Astrocyte of the spinal cord (primary cell): ENCODE results near the gene PARP1.

Experiments
- DNase-seq: peaks from one replicate; pipeline ENCODE4 v3.0.0; 2011; ENCODE audit warnings: low read depth, low spot score
- H3K4me3 ChIP-seq: 2 replicates; pipeline ENCODE4 v1.5.1; 2011; ENCODE audit warnings: low read depth, mild to moderate bottlenecking, low read length, moderate library complexity
- CTCF ChIP-seq: IDR thresholded peaks from 2 replicates; pipeline ENCODE4 v1.5.1; 2012; ENCODE audit warnings: low read depth, mild to moderate bottlenecking, low read length, inconsistent platforms
- in situ Hi-C: cut with HindIII; loops from 2 replicates; pipeline ENCODE4 v1.10.0; 2017; ENCODE audit warnings: low sequenced_read_pairs

The PARP1 gene

GRCh38 chr1:226449823-226450222 is 41.9 kb upstream of the PARP1 start:
- in situ Hi-C loops = no loop called here
- DNase-seq = no peak
- no peak for TF ChIP-seq CTCF
- H3K4me3 ChIP-seq = no peak overlapping the region

GRCh38 chr1:226447932-226448665 is 40.2 kb upstream of the PARP1 start:
- in situ Hi-C loops = no loop called here
- no peak overlapping the region for H3K4me3 ChIP-seq
- peak; percentile 20 for DNase-seq
- TF ChIP-seq CTCF = no peak

- TF ChIP-seq CTCF = no peak
- in situ Hi-C loops = no loop called here
- H3K4me3 ChIP-seq = no peak overlapping the region
- DNase-seq = no peak
Measured at GRCh38 chr1:226446094-226446493, 38.2 kb upstream of the PARP1 start.

- DNase-seq = no peak
- no peak for TF ChIP-seq CTCF
- in situ Hi-C loops = no loop called here
- H3K4me3 ChIP-seq = no peak overlapping the region
Measured at GRCh38 chr1:226444901-226445300, 37.0 kb upstream of the PARP1 start.

- no peak for TF ChIP-seq CTCF
- in situ Hi-C loops = no loop called here
- H3K4me3 ChIP-seq = no peak overlapping the region
- peak; percentile 84 for DNase-seq
Measured at GRCh38 chr1:226443439-226443838, 35.5 kb upstream of the PARP1 start.

GRCh38 chr1:226443033-226443432 is 35.1 kb upstream of the PARP1 start:
- in situ Hi-C loops = no loop called here
- TF ChIP-seq CTCF = no peak
- no peak overlapping the region for H3K4me3 ChIP-seq
- DNase-seq = no peak
